Heart left ventricle (tissue), 16 donors: ENCODE results near the gene ELOVL5. TPM values are rescaled to one million over a fixed set of nuclear protein-coding genes. Genes with fewer than 3 reads are reported as not detected.
A peak's percentile ranks its signal among the peaks of the same experiment; 100 is the strongest.
"Not testable (repeated sequence)": the region's sequence is repeated elsewhere in the genome, so short reads cannot be mapped to it uniquely, and the experiment has no call there.

Source experiments
- ATAC-seq, 4 donors: fragments of 200-7000 bp; cut with Tn5 transposase; one replicate each; pipeline ENCODE4 v1.9.1; 2020 to 2022; ENCODE audit warnings: moderate library complexity in 4 of 4, mild to moderate bottlenecking in 3 of 4, moderate number of reproducible peaks in 1 of 4
- DNase-seq, 5 donors: peaks; one replicate each; pipeline ENCODE4 v3.0.0-alpha.2; 2020
- H3K27ac ChIP-seq, 12 donors: fragments of 200-600 bp; sonication (generic) in 4 of 12; one replicate each; pipeline versions ENCODE4 v1.5.0 to v1.8.0; 2016 to 2022; ENCODE audit warnings: mild to moderate bottlenecking in 2 of 12
- H3K27me3 ChIP-seq, 9 donors: fragments of 200-600 bp; sonication (generic) in 2 of 9; one replicate each; pipeline versions ENCODE4 v1.5.1 to v1.8.0; 2016 to 2022; ENCODE audit warnings: mild to moderate bottlenecking in 3 of 9
- H3K36me3 ChIP-seq, 9 donors: fragments of 200-600 bp; sonication (generic) in 2 of 9; one replicate each; pipeline versions ENCODE4 v1.5.0 to v1.8.0; 2018 to 2022; ENCODE audit warnings: mild to moderate bottlenecking in 2 of 9
- H3K4me1 ChIP-seq, 12 donors: fragments of 200-600 bp; sonication (generic) in 4 of 12; one replicate each; pipeline versions ENCODE4 v1.5.0 to v1.8.0; 2016 to 2022; ENCODE audit warnings: mild to moderate bottlenecking in 3 of 12
- H3K4me3 ChIP-seq, 12 donors: fragments of 200-600 bp; sonication (generic) in 4 of 12; one replicate each; pipeline versions ENCODE4 v1.5.0 to v1.8.0; 2017 to 2022; ENCODE audit warnings: mild to moderate bottlenecking in 9 of 12, moderate library complexity in 4 of 12
- H3K9me3 ChIP-seq, 12 donors: fragments of 200-600 bp; sonication (generic) in 4 of 12; one replicate each; pipeline versions ENCODE4 v1.5.0 to v1.8.0; 2016 to 2022; ENCODE audit warnings: mild to moderate bottlenecking in 1 of 12
- POLR2A ChIP-seq, 2 donors: fragments of 450-650 bp; IDR thresholded peaks; one replicate each; pipeline ENCODE4 v1.6.1; 2017; ENCODE audit warnings: antibody characterized with exemption in 2 of 2, mild to moderate bottlenecking in 2 of 2, moderate library complexity in 2 of 2
- WGBS, 4 donors: extraction: QIAGEN DNeasy Blood & Tissue Kit in 2 of 4; methylation state at CpG; one replicate each; pipeline versions ENCODE4 v1.1.5 to v1.1.7; 2013 to 2018; 5-methylcytosine and 5-hydroxymethylcytosine counted together
- intact Hi-C, 10 donors: fragments of 100-400 bp; cut with DNase I; formaldehyde crosslinking; loops; one replicate each; pipeline versions ENCODE4 v1.11.1 to v1.14.2; 2022
- polyA plus RNA-seq, 2 donors: library from polyadenylated mRNA; stranded (reverse); fragments of 200-250 nt; gene quantifications; one replicate each; pipeline ENCODE4 v1.2.3, GENCODE V29; 2013
- total RNA-seq, 9 donors: library from RNA; depleted of rRNA in 2 of 9; stranded (reverse); fragments of >200 nt in 2 of 9; fragmentation: NEBNext Ultra II Directional in 3 of 9; extraction: Animal tissue kit (Norgen Biotek cat#: 25700) in 3 of 9; gene quantifications; one replicate each; pipeline versions ENCODE4 v1.1.0 to v1.2.4, GENCODE V29; 2016 to 2023
- TF ChIP-seq, protein P1 (sequence below), 12 donors: fragments of 200-600 bp; sonication (generic) in 4 of 12; IDR thresholded peaks; one replicate each; pipeline versions ENCODE4 v1.5.0 to v1.8.0; 2018 to 2022; ENCODE audit warnings: antibody characterized with exemption in 12 of 12, mild to moderate bottlenecking in 5 of 12
- donor health status: ischemic (EF 13 %, LVEDD 7.1; RV severe dilation, severe dysfunction).
- donor health status: healthy with polysubstance abuse.
- donor health status: DM: no; HTN: yes; CAD: no.
- donor health status: DM: no; HTN: no; CAD: no.
- donor health status: ischemic (EF 25% LVEDD 6.9; RV normal size, moderate dysfunction).
- donor health status: ischemic (EF 25% LVEDD 5.7; RV mildly dilated, moderate dysfunction).
- donor health status: healthy.
- donor health status: DM: yes; HTN: yes; CAD: no.
- donor health status: ischemic (EF 35%, LVEDD 5.7; RV mildly dilated, moderate dysfunction).
- donor health status: nonischemic (EF 11% LVEDD 7.7; RV severe dilation, severe dysfunction).
- donor health status: DM: yes; HTN: yes; CAD: no.
- donor health status: PGD.
- donor health status: ischemic (EF 29% LVEDD 5.4; RV normal size, mild dysfunction).
- donor health status: nonischemic (EF 23%, LVEDD 6.1; RV moderate dilation, normal function).

ELOVL5 gene
- total and polyA plus RNA-seq, 11 donors: 9.6 to 47.9 (median 29.3) TPM

DNA sequence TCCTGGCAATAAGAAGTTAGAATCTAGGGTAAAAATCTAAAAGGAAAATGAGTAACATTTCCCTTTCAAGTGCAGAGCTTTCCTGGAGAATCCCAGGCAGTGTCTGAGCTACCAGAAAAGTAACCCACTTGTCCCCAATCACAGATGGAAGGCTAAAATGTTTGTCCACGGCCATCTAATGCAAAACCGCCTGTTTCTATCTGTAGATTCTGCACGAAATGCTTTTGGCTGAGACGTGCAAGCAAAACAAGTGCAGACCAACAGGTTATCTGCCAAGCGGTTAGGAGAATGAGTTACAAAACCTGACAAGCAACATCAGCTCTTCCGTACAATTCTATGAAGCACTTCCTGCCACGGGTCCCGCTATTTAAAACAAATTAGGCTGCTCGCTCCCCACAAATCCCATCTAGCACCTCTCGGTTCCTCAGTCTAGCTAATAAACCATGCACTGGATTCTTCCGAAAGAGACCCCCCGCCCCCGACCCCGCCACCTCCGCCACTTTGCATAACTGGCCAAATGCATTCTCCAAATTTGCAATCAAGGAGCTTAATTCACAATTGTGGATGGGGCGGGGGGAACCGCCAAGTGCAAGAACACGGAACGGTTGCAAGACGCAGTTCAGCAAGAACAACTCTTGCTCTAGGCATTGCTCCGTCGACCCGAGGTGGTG lies 1.4 kb downstream of the ELOVL5 start:
- intact Hi-C loops: loop anchor here (5.0 kb wide), 6 partner anchors 45 to 200 kb away; partner anchors contain the start of gene GCLC (in 1 of the 10)
- Histone ChIP-seq H3K9me3 (no peaks in the 10 kb centered on the region), H3K27ac (peak overlapping the region; percentile 89 to 100 (median 97)), H3K4me3 (peak overlapping the region; percentile 75 to 98 (median 90)), H3K4me1 (peaks cover 3 to 52% (median 19%) of the 10 kb centered on the region in 12 donors), H3K27me3 (no peaks in the 10 kb centered on the region), H3K36me3 (peaks cover 0 to 6% (median 0%) of the 10 kb centered on the region in 9 donors)
- TF ChIP-seq, protein P1, sequence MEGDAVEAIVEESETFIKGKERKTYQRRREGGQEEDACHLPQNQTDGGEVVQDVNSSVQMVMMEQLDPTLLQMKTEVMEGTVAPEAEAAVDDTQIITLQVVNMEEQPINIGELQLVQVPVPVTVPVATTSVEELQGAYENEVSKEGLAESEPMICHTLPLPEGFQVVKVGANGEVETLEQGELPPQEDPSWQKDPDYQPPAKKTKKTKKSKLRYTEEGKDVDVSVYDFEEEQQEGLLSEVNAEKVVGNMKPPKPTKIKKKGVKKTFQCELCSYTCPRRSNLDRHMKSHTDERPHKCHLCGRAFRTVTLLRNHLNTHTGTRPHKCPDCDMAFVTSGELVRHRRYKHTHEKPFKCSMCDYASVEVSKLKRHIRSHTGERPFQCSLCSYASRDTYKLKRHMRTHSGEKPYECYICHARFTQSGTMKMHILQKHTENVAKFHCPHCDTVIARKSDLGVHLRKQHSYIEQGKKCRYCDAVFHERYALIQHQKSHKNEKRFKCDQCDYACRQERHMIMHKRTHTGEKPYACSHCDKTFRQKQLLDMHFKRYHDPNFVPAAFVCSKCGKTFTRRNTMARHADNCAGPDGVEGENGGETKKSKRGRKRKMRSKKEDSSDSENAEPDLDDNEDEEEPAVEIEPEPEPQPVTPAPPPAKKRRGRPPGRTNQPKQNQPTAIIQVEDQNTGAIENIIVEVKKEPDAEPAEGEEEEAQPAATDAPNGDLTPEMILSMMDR (IDR thresholded peaks at IDR 0.05): no peak
- no peak for TF ChIP-seq POLR2A (IDR thresholded peaks at IDR 0.05)
- DNase-seq: no peak
- 0 to 1% (median 0%) methylated on average over 23 of the region's 23 CpGs for WGBS, 4 donors
- ATAC-seq: no peak

DNA sequence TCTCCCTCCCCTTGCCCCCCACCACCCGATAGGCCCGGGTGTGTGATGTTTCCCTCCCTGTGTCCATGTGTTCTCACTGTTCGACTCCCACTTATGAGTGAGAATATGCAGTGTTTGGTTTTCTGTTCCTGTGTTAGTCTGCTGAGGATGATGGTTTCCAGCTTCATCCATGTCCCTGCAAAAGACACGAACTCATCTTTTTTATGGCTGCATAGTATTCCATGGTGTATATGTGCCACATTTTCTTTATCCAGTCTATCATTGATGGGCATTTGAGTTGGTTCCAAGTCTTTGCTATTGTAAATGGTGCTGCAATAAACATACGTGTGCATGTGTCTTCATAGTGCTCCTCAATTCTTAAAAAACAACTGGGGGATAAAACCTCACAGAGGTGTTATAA lies 2.7 kb downstream of the ELOVL5 start:
- not testable (repeated sequence) for H3K27me3 ChIP-seq, DNase-seq, H3K4me3 ChIP-seq, H3K9me3 ChIP-seq, H3K36me3 ChIP-seq, H3K27ac ChIP-seq, ATAC-seq
- 92 to 95% (median 94%) methylated on average over 5 of the region's 5 CpGs for WGBS, 4 donors
- H3K4me1 ChIP-seq: peaks cover 3 to 64% (median 20%) of the 10 kb centered on the region in 12 donors
- intact Hi-C loops: loop anchor here (5.0 kb wide), 6 partner anchors 44 to 201 kb away; partner anchors contain the start of gene GCLC (in 1 of the 10)

DNA sequence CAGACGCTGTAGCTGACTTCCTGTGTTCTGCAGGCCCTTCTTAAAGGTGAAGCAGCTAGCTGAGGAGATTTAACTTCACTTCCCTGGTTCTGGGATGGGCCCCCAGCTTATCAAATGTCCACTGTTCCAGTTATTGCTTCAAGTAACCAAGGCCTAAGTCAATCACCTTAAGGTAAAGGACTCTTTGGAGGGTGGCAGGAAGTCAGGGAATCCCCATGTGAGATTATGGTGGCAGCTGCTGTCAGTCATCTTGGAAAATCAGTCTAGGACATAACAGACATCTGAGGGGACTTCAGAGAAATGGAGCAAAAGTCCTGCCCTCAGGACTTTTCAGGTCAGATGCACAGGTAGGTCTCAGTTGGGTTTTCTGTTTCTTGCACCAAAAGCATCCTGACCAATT lies 3.8 kb downstream of the ELOVL5 start:
- intact Hi-C loops: loop anchor here (5.0 kb wide), 6 partner anchors 43 to 202 kb away; partner anchors contain the start of gene GCLC (in 1 of the 10)
- no peak for ATAC-seq
- peaks cover 0 to 6% (median 0%) of the 10 kb centered on the region in 9 donors for H3K36me3 ChIP-seq
- no peak for TF ChIP-seq POLR2A (IDR thresholded peaks at IDR 0.05)
- TF ChIP-seq, protein P1 (IDR thresholded peaks at IDR 0.05): no peak
- no peak overlapping the region for H3K4me3 ChIP-seq
- H3K9me3 ChIP-seq: no peaks in the 10 kb centered on the region
- 41 to 62% (median 54%) methylated on average over 1 of the region's 1 CpG for WGBS, 4 donors
- no peaks in the 10 kb centered on the region for H3K27me3 ChIP-seq
- H3K27ac ChIP-seq: no peak overlapping the region
- DNase-seq: no peak
- peaks cover 3 to 70% (median 20%) of the 10 kb centered on the region in 12 donors for H3K4me1 ChIP-seq

DNA sequence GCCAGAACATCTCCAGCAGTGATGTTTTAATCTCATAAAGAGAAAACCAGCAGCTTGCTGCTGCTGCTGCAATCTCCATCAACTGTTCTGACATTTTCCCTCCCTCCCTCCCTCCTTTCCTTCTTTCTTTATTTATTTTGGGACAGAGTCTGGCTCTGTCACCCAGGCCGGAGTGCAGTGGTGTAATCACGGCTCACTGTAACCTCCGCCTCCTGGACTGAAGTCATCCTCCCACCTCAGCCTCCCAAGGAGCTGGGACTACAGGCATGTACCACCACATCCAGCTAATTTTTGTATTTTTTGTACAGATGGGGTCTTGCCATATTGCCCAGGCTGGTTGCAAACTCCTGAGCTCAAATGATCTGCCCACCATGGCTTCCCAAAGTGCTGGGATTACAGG lies 5.7 kb downstream of the ELOVL5 start:
- Histone ChIP-seq H3K27ac (no peak overlapping the region), H3K9me3 (no peaks in the 10 kb centered on the region), H3K27me3 (no peaks in the 10 kb centered on the region), H3K4me3 (no peak overlapping the region), H3K4me1 (peaks cover 3 to 76% (median 26%) of the 10 kb centered on the region in 12 donors), H3K36me3 (peaks cover 0 to 6% (median 0%) of the 10 kb centered on the region in 9 donors)
- no peak for TF ChIP-seq POLR2A (IDR thresholded peaks at IDR 0.05)
- TF ChIP-seq, protein P1 (IDR thresholded peaks at IDR 0.05): no peak
- DNase-seq (peak in 1 of 5 donors; percentile 29), ATAC-seq (no peak)
- WGBS, 4 donors: 57 to 76% (median 65%) methylated on average over 3 of the region's 3 CpGs
- intact Hi-C loops: no loop called here
